Measurements from ENCODE around the gene INSR. TPM values are rescaled to one million over a fixed set of nuclear protein-coding genes. Genes with fewer than 3 reads are reported as not detected.

Gene INSR
- total and polyA plus RNA-seq, 2 of the 8 experiments (the other 6 are each of a cell fraction or from before 2014, with no cell fraction given) = 13.1 to 48.7 TPM

- POLR2A ChIA-PET (ENCODE audit: partially characterized antibody) = no interaction called here
- H3K56ac ChIP-seq (replicated peaks; ENCODE audit: insufficient read length, low read depth, low read length) = no peak overlapping the region
These were observed 5.2 kb downstream of the INSR start for GRCh38 chr19:7288977-7289376.

More at GRCh38 chr19:7288977-7289376, 5.2 kb downstream of the INSR start:
- Histone ChIP-seq H3K9ac (replicated peaks in 1 of 4; ENCODE audit: extremely low read depth in 1 of 4, low read depth in 3 of 4, low read length in 3 of 4) (no peak overlapping the region), H2BK15ac (ENCODE audit: low read length) (no peak overlapping the region), H3K4ac (replicated peaks; ENCODE audit: insufficient read length, low read depth, low read length) (no peak overlapping the region), H3K27ac (ENCODE audit: low read depth, low read length) (no peak overlapping the region), H2BK12ac (ENCODE audit: low read depth, low read length) (peak overlapping the region; percentile 27; the same call in 1 of the 2 replicates), H4K5ac (ENCODE audit: insufficient read length, low read depth, low read length) (no peak overlapping the region), H3K4me1 (replicated peaks in 1 of 4; ENCODE audit: control insufficient read depth in 3 of 4, insufficient read depth in 4 of 4, low read length in 3 of 4) (peaks cover 3 to 17% (median 11%) of the 10 kb centered on the region in 4 experiments; a peak in 6 of 7 replicates), H3K79me1 (ENCODE audit: low read depth, low read length) (peaks cover 15% of the 10 kb centered on the region), H3K36me3 (ENCODE audit: control insufficient read depth in 2 of 4, insufficient read depth in 4 of 4, low read length in 3 of 4) (0 out of 8 replicates have a peak, but pooled peaks cover 0 to 3% (median 0%) of the 10 kb centered on the region in 4 experiments), H3K14ac (ENCODE audit: insufficient read length) (no peak overlapping the region), H2BK120ac (replicated peaks; ENCODE audit: low read depth, low read length) (no peak overlapping the region), H2AK5ac (ENCODE audit: low read depth, low read length) (peak overlapping the region; percentile 65; the same call in 1 of the 2 replicates), H2BK20ac (ENCODE audit: low read length) (no peak overlapping the region), H4K8ac (ENCODE audit: extremely low read depth, insufficient read depth, low read length) (no peak overlapping the region), H3K9me3 (ENCODE audit: insufficient read depth in 2 of 2, low read depth in 1 of 2, low read length in 1 of 2) (no peaks in the 10 kb centered on the region), H3K23me2 (ENCODE audit: low read depth, low read length) (peaks cover 4% of the 10 kb centered on the region; the same call in 1 of the 2 replicates), H3K4me3 (ENCODE audit: extremely low read depth in 1 of 4, insufficient read depth in 2 of 4, low read depth in 3 of 4, low read length in 4 of 4) (no peak overlapping the region), H2BK5ac (ENCODE audit: low read depth, low read length) (no peak overlapping the region), H4K91ac (replicated peaks; ENCODE audit: insufficient read length, low read length) (no peak overlapping the region), H4K20me1 (replicated peaks in 1 of 2; ENCODE audit: control insufficient read depth in 1 of 2, insufficient read depth in 2 of 2, low read length in 2 of 2) (peaks cover 4 to 11% of the 10 kb centered on the region in 2 experiments), H3K27me3 (replicated peaks in 1 of 4; ENCODE audit: control insufficient read depth in 3 of 4, extremely low read depth in 1 of 4, insufficient read depth in 3 of 4, low read length in 3 of 4) (no peaks in the 10 kb centered on the region; a peak in 1 of 7 replicates), H3K79me2 (ENCODE audit: control insufficient read depth in 1 of 2, insufficient read depth in 2 of 2, low read length in 2 of 2) (peaks cover 0 to 63% of the 10 kb centered on the region in 2 experiments; a peak in 2 of 4 replicates), H3K23ac (ENCODE audit: insufficient read length) (no peak overlapping the region), H2AFZ (ENCODE audit: low read length) (no peak overlapping the region), H3K4me2 (ENCODE audit: insufficient read depth in 1 of 2, low read depth in 2 of 2, low read length in 2 of 2) (no peak overlapping the region), H3K18ac (ENCODE audit: extremely low read depth, low read length) (no peak overlapping the region)
- CTCF ChIA-PET (ENCODE audit: partially characterized antibody) = interaction anchor here (0.6 to 2.0 kb wide), 5 partner anchors 18 to 1745 kb away, joined by 3 to 4 read pairs (median 3); no protein-coding TSS in a partner anchor
- TF ChIP-seq SIN3A (conservative IDR thresholded peaks at IDR 0.05 in 1 of 2, IDR thresholded peaks at IDR 0.05 in 1 of 2; ENCODE audit: low read depth in 1 of 2, low read length in 2 of 2) (no peak), ASH2L (IDR thresholded peaks at IDR 0.05; ENCODE audit: low read length) (no peak), EP300 (IDR thresholded peaks at IDR 0.05; ENCODE audit: borderline replicate concordance in 1 of 2, low read depth in 2 of 2, low read length in 2 of 2) (no peak), POU5F1 (IDR thresholded peaks at IDR 0.05; ENCODE audit: low read depth, low read length) (no peak), RFX5 (IDR thresholded peaks at IDR 0.05; ENCODE audit: borderline replicate concordance, low read depth, low read length) (no peak), TBP (IDR thresholded peaks at IDR 0.05; ENCODE audit: low read depth, low read length) (no peak), CTBP2 (IDR thresholded peaks at IDR 0.05; ENCODE audit: borderline replicate concordance, insufficient read depth, insufficient read length, low read length) (no peak)
- TF ChIP-seq, protein P1, sequence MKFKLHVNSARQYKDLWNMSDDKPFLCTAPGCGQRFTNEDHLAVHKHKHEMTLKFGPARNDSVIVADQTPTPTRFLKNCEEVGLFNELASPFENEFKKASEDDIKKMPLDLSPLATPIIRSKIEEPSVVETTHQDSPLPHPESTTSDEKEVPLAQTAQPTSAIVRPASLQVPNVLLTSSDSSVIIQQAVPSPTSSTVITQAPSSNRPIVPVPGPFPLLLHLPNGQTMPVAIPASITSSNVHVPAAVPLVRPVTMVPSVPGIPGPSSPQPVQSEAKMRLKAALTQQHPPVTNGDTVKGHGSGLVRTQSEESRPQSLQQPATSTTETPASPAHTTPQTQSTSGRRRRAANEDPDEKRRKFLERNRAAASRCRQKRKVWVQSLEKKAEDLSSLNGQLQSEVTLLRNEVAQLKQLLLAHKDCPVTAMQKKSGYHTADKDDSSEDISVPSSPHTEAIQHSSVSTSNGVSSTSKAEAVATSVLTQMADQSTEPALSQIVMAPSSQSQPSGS (IDR thresholded peaks at IDR 0.05; ENCODE audit: low read length) = no peak
- WGBS, 2 experiments (ENCODE audit: extremely low coverage in 1 of 2, insufficient coverage in 1 of 2, insufficient read length in 1 of 2, insufficient replicate concordance in 2 of 2, low coverage in 1 of 2, low lambda C conversion rate in 2 of 2, missing lambda C conversion rate in 1 of 2) = 99% methylated on average over 5 of the region's 6 CpGs; no CpG with 5 or more reads in 1 of the 2 experiments
- no peak for DNase-seq (ENCODE audit: low read depth in 1 of 2, low spot score in 2 of 2)
- no peak for FAIRE-seq

Data from H1 (cell line).